ENCODE measurements around the gene LSM5.

The LSM5 gene

GRCh38 chr7:32490127-32490796, at the start of gene LSM5:
LSM5 (minus strand) TSS chr7:32490380; CDS start chr7:32490365, 15 bp downstream.
- peak; percentile 93 for DNase-seq

GRCh38 chr7:32539366-32539765, 49.2 kb upstream of the LSM5 start:
- DNase-seq: no peak

- no peak for DNase-seq
Measured at GRCh38 chr7:32537760-32538159, 47.6 kb upstream of the LSM5 start.

GRCh38 chr7:32536585-32536984, 46.4 kb upstream of the LSM5 start:
- DNase-seq: no peak

- DNase-seq: no peak
Measured at GRCh38 chr7:32536016-32536415, 45.8 kb upstream of the LSM5 start.

GRCh38 chr7:32535162-32535702, 45.1 kb upstream of the LSM5 start:
- DNase-seq: no peak

GRCh38 chr7:32533276-32534029, 43.3 kb upstream of the LSM5 start:
- no peak for DNase-seq

DNA sequence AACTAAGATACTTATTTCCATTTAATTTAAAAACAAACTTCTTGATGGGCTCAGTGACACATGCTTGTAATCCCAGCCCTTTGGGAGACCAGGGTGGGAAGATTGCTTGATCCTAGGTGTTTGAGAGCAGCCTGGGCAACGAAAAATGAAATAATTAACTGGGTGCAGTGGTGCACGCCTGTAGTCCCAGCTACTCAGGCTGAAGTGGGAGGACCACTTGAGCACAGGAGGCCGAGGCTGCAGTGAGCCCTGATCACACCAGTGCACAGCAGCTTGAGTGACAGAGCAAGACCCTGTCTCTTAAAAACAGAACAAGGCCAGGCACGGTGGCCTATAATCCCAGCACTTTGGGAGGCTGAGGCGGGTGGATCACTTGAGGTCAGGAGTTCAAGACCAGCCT, 42.5 kb upstream of the LSM5 start:
- no peak for DNase-seq

DNA sequence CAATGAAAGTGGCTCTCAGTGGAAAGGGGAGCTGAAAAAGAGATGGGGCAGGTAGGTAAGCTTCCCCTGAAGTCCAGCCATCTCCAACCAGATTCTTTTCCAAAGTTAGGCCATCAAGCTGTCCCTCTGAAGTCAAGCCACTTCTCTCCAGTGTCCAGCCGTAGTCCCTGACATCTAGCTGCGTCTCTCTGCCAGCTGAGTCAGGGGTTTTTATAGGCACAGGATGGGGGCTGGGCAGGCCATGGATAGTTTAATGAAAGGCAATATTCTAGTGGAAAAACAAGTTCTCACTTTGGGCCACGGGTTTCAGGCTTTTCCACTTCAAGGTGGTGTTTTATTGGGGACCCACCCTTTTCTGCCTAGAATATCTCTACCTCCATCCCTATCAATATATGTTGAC, 41.9 kb upstream of the LSM5 start:
- DNase-seq: no peak

- no peak for DNase-seq
Measured at GRCh38 chr7:32531402-32531801, 41.2 kb upstream of the LSM5 start.

DNA sequence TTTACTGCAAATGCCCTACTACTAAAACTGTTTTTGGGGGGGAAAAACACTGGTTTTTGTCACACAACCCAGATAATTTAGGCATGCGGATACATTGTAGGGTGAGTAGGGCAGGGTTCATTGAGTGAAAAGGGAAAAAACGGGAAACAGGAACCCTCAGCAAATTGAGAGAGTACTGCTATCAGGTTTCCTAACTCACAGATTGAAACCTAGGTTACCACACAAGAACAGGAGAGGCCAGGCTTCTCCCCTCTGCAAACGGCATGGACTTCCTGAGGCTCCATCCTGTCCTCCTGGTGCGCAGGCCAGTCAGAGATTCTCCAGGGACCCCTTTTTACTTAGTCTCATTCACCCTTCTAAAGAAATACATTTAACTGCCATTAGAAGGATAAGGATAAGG, 35.7 kb upstream of the LSM5 start:
- DNase-seq: no peak

DNA sequence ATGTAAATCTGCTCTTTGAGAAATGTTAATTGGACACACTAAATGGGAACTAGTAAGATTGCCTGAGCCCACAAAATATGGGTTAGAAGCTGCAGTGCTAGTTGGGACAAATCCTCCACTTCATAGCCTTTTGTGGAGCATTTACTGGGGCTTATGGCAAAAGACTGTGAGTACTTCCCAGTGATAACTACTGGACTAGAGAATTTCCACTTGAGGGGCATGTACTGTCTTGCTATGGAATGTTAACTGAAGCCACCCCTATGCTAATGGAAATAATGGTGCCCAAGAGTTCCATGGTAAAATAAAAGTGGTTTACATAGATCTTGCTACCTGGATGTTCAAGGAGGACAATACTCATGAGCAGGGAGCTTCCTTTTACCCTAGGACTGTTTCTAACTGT, 34.5 kb upstream of the LSM5 start:
- DNase-seq: no peak

- no peak for DNase-seq
Measured at GRCh38 chr7:32522746-32523530, 32.8 kb upstream of the LSM5 start.

GRCh38 chr7:32519763-32520162, 29.6 kb upstream of the LSM5 start:
- DNase-seq: no peak

DNA sequence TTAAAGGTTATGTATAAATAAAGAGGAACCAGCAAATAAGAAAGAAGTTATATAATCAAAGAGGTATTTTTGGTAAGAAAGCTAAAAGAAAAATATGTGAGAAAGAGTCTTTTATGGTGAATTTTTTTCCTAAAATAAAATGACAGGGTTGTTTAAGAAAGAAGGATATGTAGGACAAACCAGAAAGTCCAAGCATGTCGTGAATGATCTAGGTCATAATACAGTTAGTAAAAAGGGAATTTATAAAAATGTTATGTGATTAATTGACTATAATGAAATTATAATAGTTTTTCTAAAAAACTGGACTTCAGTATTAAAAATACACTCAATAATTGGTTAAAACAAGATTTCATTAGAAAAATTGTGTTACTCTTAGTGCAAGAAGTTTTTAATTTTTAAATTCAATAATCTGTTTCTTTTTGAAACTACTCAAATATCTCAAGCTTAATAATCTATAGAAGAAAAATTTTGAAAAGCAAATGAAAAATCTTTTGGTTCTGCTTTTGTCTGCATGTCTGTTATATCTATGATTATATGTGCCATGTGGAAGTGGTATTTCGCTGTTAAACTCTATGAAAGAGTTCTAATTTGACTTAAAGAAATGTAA, 28.5 kb upstream of the LSM5 start:
- no peak for DNase-seq

GRCh38 chr7:32516551-32517100, 26.4 kb upstream of the LSM5 start:
- no peak for DNase-seq

DNA sequence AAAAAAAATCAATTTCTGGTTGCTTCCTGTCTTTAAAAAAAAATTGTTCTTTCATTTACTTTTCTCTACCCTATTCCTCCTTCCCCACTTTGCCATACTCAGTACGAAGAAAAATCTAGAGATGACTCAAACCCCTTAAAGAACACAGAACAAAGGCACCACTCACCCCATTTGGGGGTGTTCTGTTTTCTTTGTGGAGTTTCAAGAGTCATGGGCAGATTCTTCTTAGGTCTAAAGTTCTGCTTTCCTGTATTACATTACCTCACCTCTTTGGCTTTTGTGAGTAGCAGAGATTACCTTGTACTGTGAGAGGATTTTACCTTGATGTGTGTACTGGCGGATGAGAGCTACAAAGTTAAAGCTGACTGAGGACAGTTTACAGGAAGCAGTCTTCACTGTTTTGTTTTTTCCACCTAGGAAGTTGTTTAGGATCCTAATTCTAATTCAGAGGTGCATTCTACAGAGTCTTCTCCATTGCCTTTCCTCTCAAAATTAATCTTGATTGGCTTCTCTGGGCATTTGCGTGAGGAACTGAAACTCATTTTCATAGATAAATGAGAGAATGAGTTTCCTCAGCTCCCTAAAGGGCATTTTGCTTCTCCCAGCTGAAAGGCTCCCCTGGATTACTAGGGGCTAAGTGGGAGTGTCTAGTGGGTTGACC, 25.8 kb upstream of the LSM5 start:
- DNase-seq: no peak

DNA sequence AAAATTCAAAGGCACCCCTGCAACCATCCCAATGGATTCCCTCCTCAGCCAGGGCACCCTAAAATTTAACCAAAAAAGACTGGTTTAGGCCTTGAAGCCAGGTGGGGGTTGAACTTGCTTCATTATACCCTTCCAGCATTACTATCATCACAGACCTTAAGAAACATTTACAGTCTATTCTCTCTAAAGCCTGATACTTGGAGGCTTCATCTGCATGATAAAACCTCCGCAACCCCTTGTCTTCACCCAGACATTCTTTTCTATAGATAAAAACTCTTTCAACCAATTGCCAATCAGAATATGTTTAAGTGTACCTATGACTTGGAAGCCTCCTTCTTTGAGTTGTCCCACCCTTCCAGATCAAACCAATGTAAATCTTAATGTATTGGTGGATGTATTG, 23.0 kb upstream of the LSM5 start:
- DNase-seq: no peak

GRCh38 chr7:32511791-32512190, 21.6 kb upstream of the LSM5 start:
- no peak for DNase-seq

- no peak for DNase-seq
Measured at GRCh38 chr7:32507414-32507813, 17.2 kb upstream of the LSM5 start.

- DNase-seq: no peak
Measured at GRCh38 chr7:32506266-32507054, 16.3 kb upstream of the LSM5 start.
